IMR-90 (cell line): Measurements from ENCODE around the gene SCGB1A1. TPM values are rescaled to one million over a fixed set of nuclear protein-coding genes. Genes with fewer than 3 reads are reported as not detected.

Source experiments
- polyA plus RNA-seq, 3 experiments: library from polyadenylated mRNA; depleted of rRNA; stranded (reverse); fragments of >200 nt; gene quantifications; 2 replicates each; pipeline ENCODE4 v1.2.3, GENCODE V29; 2012; ENCODE audit warnings: low replicate concordance in 1 of 3
- total RNA-seq: library from RNA; depleted of rRNA; stranded (reverse); fragments of >200 nt; gene quantifications from 2 replicates; pipeline ENCODE4 v1.2.3, GENCODE V29; 2012; rRNA removed

Gene SCGB1A1
- total and polyA plus RNA-seq, 2 of the 4 experiments (the other 2 are of a cell fraction), result not detected

Other genes with a start within 250 kb of the SCGB1A1 start
- gene SCGB1D1, start 228.8 kb upstream of the SCGB1A1 start, total RNA-seq, result not detected in 2 replicates
- not detected in 2 replicates for gene SCGB1D1, start 228.8 kb upstream of the SCGB1A1 start, polyA plus RNA-seq (2012; rRNA removed)
- not detected in 2 replicates for gene SCGB2A1, start 210.4 kb upstream of the SCGB1A1 start, total RNA-seq
- gene SCGB2A1, start 210.4 kb upstream of the SCGB1A1 start, polyA plus RNA-seq (2012; rRNA removed), result not detected in 2 replicates
- not detected in 2 replicates for gene SCGB1D2, start 176.8 kb upstream of the SCGB1A1 start, total RNA-seq
- gene SCGB1D2, start 176.8 kb upstream of the SCGB1A1 start, polyA plus RNA-seq (2012; rRNA removed), result not detected in 2 replicates
- not detected in 2 replicates for gene SCGB2A2, start 148.9 kb upstream of the SCGB1A1 start, total RNA-seq
- gene SCGB2A2, start 148.9 kb upstream of the SCGB1A1 start, polyA plus RNA-seq (2012; rRNA removed), result not detected in 2 replicates
- gene SCGB1D4, start 120.0 kb upstream of the SCGB1A1 start, total RNA-seq, result not detected in 2 replicates
- gene SCGB1D4, start 120.0 kb upstream of the SCGB1A1 start, polyA plus RNA-seq (2012; rRNA removed), result not detected in 2 replicates
- 0.28 TPM in 1 of 2 replicates, not detected in the other for gene ASRGL1, start 81.6 kb upstream of the SCGB1A1 start, total RNA-seq
- 0.72 and 1.0 TPM in 2 replicates for gene ASRGL1, start 81.6 kb upstream of the SCGB1A1 start, polyA plus RNA-seq (2012; rRNA removed)
- gene AHNAK, start 127.8 kb downstream of the SCGB1A1 start, total RNA-seq, result 695 and 735 TPM in 2 replicates
- 80.7 and 95.1 TPM in 2 replicates for gene AHNAK, start 127.8 kb downstream of the SCGB1A1 start, polyA plus RNA-seq (2012; rRNA removed)
- gene EEF1G, start 154.9 kb downstream of the SCGB1A1 start, total RNA-seq, result 1,598 and 1,857 TPM in 2 replicates
- 1,684 and 1,697 TPM in 2 replicates for gene EEF1G, start 154.9 kb downstream of the SCGB1A1 start, polyA plus RNA-seq (2012; rRNA removed)
- 3.3 and 4.3 TPM in 2 replicates for gene TUT1, start 172.5 kb downstream of the SCGB1A1 start, total RNA-seq
- gene TUT1, start 172.5 kb downstream of the SCGB1A1 start, polyA plus RNA-seq (2012; rRNA removed), result 10.1 TPM in 2 replicates
- 126 and 136 TPM in 2 replicates for gene MTA2, start 182.8 kb downstream of the SCGB1A1 start, total RNA-seq
- gene MTA2, start 182.8 kb downstream of the SCGB1A1 start, polyA plus RNA-seq (2012; rRNA removed), result 28.0 and 34.8 TPM in 2 replicates
- 4.4 and 5.0 TPM in 2 replicates for gene EML3, start 193.7 kb downstream of the SCGB1A1 start, total RNA-seq
- gene EML3, start 193.7 kb downstream of the SCGB1A1 start, polyA plus RNA-seq (2012; rRNA removed), result 24.7 and 26.1 TPM in 2 replicates
- 2.2 TPM in 2 replicates for gene ROM1, start 194.2 kb downstream of the SCGB1A1 start, total RNA-seq
- 1.7 and 2.5 TPM in 2 replicates for gene ROM1, start 194.2 kb downstream of the SCGB1A1 start, polyA plus RNA-seq (2012; rRNA removed)
- 10.4 and 10.6 TPM in 2 replicates for gene B3GAT3, start 203.0 kb downstream of the SCGB1A1 start, total RNA-seq
- gene B3GAT3, start 203.0 kb downstream of the SCGB1A1 start, polyA plus RNA-seq (2012; rRNA removed), result 38.4 and 51.7 TPM in 2 replicates
- 182 and 209 TPM in 2 replicates for gene GANAB, start 227.6 kb downstream of the SCGB1A1 start, total RNA-seq
- gene GANAB, start 227.6 kb downstream of the SCGB1A1 start, polyA plus RNA-seq (2012; rRNA removed), result 323 and 344 TPM in 2 replicates
- 8.9 and 11.8 TPM in 2 replicates for gene INTS5, start 234.3 kb downstream of the SCGB1A1 start, total RNA-seq
- gene INTS5, start 234.3 kb downstream of the SCGB1A1 start, polyA plus RNA-seq (2012; rRNA removed), result 14.7 and 14.8 TPM in 2 replicates
- 41.2 and 53.6 TPM in 2 replicates for gene C11orf98, start 246.2 kb downstream of the SCGB1A1 start, total RNA-seq
- gene C11orf98, start 246.2 kb downstream of the SCGB1A1 start, polyA plus RNA-seq (2012; rRNA removed), result 62.3 and 68.9 TPM in 2 replicates
- 6.4 and 7.9 TPM in 2 replicates for gene CSKMT, start 246.3 kb downstream of the SCGB1A1 start, total RNA-seq
- 5.3 and 6.2 TPM in 2 replicates for gene CSKMT, start 246.3 kb downstream of the SCGB1A1 start, polyA plus RNA-seq (2012; rRNA removed)